ENCODE measurements around the gene RHOV.

Gene RHOV

DNA sequence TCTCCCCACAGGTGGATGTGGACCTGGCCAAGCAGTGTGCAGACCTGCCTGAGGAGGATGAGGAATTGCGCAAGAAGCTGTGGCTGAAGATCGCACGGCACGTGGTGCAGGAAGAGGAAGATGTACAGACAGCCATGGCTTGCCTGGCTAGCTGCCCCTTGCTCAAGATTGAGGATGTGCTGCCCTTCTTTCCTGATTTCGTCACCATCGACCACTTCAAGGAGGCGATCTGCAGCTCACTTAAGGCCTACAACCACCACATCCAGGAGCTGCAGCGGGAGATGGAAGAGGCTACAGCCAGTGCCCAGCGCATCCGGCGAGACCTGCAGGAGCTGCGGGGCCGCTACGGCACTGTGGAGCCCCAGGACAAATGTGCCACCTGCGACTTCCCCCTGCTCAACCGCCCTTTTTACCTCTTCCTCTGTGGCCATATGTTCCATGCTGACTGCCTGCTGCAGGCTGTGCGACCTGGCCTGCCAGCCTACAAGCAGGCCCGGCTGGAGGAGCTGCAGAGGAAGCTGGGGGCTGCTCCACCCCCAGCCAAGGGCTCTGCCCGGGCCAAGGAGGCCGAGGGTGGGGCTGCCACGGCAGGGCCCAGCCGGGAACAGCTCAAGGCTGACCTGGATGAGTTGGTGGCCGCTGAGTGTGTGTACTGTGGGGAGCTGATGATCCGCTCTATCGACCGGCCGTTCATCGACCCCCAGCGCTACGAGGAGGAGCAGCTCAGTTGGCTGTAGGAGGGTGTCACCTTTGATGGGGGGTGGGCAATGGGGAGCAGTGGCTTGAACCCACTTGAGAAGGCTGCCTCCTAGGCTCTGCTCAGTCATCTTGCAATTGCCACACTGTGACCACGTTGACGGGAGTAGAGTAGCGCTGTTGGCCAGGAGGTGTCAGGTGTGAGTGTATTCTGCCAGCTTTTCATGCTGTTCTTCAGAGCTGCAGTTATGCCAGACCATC lies 28.8 kb upstream of the RHOV start:
- DNase-seq = no peak

DNA sequence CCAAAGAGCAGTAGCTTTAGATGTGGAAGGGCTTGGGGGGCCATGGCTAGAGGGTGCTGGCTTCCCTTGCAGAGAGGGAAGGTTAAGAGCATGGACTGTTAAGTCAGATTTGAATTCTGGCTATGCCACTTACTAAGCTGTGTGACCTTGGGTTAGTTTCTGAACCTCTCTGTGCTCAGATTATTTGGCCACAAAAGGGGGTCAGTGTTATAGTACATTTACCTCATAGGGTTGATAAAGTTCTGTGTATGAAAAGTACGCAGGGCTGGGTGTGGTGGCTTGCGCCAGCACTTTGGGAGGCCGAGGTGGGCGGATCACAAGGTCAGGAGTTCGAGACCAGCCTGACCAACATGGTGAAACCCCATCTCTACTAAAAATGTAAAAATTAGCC lies 27.0 kb upstream of the RHOV start:
- DNase-seq = no peak

DNA sequence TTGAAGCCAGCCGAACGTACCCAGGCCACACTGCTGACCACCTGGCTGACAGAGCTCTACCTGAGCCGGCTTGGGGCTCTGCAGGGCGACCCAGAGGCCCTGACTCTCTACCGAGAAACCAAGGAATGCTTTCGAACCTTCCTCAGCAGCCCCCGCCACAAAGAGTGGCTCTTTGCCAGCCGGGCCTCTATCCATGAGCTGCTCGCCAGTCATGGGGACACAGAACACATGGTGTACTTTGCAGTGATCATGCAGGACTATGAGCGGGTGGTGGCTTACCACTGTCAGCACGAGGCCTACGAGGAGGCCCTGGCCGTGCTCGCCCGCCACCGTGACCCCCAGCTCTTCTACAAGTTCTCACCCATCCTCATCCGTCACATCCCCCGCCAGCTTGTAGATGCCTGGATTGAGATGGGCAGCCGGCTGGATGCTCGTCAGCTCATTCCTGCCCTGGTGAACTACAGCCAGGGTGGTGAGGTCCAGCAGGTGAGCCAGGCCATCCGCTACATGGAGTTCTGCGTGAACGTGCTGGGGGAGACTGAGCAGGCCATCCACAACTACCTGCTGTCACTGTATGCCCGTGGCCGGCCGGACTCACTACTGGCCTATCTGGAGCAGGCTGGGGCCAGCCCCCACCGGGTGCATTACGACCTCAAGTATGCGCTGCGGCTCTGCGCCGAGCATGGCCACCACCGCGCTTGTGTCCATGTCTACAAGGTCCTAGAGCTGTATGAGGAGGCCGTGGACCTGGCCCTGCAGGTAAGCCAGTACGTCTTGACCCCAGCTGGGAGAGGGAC lies 26.4 kb upstream of the RHOV start:
- DNase-seq = no peak

DNA sequence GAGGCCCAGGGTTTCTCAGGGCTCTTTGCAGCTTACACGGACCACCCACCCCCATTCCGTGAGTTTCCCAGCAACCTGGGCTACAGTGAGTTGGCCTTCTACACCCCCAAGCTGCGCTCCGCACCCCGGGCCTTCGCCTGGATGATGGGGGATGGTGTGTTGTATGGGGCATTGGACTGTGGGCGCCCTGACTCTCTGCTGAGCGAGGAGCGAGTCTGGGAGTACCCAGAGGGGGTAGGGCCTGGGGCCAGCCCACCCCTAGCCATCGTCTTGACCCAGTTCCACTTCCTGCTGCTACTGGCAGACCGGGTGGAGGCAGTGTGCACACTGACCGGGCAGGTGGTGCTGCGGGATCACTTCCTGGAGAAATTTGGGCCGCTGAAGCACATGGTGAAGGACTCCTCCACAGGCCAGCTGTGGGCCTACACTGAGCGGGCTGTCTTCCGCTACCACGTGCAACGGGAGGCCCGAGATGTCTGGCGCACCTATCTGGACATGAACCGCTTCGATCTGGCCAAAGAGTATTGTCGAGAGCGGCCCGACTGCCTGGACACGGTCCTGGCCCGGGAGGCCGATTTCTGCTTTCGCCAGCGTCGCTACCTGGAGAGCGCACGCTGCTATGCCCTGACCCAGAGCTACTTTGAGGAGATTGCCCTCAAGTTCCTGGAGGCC lies 25.6 kb upstream of the RHOV start:
- no peak for DNase-seq

DNA sequence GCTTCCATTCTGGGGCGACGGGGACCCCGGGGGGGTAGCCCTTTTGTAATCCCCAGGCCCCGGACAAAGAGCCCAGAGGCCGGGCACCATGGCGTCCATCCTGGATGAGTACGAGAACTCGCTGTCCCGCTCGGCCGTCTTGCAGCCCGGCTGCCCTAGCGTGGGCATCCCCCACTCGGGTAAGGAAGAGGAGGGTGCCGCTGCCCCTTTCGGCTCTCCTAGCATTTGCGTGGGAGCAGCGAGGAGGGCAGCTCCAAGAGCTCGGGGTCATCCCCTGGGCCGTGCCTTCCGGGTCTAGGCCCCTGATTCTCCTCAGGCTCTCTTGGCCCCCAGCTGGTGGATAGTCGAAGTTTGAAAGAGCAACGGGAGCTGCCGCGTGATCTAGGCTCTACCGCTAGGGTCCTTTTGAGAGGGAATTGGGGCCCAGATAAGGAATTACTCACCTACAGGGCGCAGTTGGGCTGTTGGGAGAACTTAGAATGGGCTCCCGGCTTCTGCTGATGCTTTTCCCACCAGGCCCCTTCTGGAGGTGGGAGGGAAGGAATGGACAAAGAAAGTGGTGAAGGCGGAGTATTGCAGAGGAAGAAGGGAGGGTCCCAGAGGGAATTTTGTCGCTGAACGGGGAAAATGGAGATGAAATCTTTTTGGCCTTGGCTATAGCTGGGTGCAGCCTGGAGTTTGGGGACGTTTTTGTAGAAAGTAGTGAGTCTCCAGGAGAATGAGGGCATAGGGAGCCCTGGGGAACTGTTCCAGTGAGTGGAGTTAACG lies 20.8 kb upstream of the RHOV start:
- DNase-seq = peak; percentile 14

DNA sequence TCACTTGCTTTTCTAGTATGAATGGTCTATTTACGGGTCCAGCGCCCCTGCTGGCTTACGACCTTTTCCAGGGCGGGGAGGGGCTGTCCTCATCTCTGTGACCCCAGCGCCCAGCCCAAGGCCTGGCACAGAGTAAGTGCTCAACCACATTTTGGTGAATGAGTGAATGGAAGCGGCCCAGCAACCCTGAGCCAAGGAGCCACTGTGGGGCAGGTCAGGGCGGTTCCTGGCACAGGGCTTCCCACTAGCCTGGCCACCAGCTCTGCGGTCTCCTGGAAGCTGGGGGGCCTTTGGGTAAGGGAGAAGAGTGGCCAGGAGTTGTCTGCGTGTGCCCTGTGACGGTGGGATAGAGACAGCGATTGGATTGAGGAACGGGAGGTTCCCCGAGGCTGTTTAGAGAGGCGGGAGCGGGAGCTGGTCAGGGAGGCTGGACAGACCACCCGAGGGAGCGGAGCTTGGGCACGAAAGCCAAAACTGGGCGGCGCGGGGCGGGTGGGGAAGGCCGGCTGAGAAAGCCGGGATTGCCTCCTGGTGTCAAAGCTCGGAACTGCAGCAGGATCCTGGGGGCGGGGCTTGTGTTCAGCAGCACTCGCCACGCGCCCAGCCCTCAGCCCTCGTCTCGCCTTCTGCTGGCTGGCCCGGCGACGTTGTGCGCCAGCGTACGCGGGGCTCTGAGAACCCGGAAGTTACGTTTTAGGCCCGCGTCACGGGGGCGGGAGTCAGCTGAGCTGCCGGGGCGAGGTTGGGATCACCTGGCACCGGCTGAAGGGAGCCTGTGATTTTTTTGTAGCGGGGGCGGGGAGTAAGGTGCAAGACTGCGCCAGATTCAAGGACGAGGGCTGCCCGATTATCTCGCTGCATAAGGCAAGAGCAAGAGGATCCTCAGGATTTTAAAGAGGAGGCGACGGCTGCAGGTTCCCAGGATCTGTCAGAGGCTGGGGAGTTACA lies 20.0 kb upstream of the RHOV start, which contains the start of gene VPS18:
VPS18 (plus strand) TSS at position 718 of the 948 bp plus-strand sequence. CDS start 319 bp downstream, outside the sequence.
- peak; percentile 92 for DNase-seq

DNA sequence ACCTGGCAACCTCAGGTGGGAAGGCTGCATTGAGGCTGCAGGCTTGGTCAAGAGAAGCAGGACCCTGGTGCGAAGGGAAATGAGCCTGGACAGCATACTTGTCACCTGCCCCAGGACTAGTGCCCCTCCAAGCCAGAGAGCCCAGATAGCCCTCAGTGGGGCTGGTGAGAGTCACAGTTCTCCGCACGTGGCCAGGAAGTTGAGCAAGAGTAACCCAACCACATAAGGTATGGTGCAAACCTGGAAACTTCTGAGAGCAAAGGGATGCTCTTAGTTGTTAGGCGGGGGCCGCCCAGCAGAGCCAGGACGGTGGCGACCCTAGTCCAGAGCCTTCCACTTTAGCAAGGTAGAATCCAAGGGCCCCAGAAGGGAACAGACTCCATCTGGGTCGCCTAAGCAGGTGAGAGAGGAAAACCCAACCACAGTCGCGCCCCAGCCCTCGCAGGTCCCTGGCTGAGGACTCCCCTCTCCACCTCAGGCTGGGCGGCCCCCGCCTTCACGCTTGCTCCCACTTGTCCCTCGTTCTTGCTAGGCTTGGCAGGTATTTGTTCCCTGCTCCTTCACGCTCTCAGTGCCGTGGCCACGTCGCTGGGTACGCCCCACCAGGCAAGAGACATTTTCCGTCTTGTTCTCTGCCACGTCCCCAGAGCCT lies 19.1 kb upstream of the RHOV start:
- DNase-seq = no peak

DNA sequence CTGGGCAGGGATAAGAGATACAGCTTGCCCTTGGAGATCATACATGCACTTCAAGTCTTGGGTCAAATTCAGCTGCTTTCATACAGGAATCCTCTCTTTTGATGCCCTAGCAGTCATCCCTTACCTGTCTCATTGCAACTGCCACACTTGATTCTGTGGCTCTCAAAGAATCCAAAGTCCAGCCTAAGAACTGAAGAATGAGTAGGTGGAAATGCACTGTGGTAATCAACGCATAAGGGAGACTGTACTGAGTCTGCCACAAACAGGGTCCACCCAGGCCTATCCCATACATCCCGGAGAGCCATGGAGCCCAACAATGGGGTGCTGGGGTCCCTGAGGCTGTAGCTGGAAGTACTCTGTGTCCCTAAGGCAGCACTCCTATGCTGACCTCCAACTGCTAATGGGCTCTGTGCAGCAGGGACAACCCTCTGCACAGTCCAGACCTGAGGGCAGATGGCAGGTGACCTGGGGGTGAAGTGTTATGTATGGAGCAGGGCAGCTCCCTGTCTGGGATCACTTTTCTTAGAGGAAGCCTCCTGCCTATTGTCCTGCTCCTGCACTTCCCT lies 18.5 kb upstream of the RHOV start:
- no peak for DNase-seq

DNA sequence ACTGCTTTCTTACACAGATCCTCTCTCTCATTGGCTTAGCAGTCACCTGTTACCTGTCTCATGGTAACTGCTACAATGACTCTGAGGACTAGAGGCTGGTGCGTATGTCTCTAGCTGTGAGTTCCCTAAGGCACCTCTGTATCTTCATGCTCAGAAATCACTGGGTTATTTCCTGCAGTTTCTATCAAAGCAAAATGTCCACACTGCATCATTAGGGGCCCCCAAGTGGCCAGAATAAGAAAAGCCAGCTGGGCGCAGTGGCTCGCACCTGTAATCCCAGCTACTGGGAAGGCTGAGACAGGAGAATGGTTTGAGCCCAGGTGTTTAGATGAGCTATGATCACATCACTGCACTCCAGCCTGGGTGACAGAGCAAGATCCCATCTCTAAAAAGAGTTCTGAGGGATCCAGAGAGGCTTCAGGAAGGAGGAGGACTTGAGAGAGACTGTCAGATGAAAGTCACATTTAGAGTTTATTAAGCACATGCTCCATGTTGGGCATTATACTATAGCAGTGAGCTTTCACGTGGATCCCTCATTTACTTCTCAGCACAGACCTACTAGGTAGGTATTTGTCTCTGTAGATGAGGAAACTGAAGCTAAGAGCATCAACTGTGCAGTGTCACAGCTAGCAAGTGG lies 17.9 kb upstream of the RHOV start:
- peak; percentile 42 for DNase-seq

DNA sequence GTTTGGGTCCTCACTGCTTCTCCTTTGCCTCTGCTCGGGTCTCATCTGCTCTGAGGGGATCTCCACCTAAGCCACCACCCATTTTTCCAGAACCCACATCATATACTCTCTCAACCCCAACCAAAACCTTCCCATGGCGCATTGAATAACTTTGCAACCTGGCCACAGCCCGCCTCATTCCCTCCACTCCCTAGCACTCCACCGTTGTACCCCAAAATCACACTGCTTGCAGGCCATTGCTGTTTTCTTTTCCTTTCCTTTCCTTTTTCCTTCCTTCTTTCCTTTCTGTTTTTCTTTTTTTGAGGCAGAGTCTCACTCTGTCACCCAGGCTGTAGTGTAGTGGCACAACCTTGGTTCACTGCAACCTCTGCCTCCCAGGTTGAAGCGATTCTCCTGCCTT lies 17.1 kb upstream of the RHOV start:
- no peak for DNase-seq

DNA sequence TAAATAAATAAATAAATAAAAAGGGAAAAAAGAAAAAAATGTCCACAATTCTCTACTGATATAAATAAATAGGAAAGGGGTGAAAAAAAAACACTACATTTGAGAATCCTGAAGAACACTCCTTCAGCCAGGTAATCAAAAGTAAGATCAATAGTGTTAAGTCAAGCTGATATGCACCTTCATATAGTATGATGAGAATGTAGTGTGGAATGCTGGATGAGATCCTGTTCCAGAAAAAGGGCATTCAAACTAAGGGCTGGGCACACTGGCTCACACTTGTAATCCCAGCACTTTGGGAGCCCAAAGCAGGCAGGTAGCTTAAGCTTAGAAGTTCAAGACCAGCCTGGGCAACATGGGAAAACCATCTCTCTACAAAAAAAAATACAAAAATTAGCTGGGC lies 15.1 kb upstream of the RHOV start:
- DNase-seq = no peak

DNA sequence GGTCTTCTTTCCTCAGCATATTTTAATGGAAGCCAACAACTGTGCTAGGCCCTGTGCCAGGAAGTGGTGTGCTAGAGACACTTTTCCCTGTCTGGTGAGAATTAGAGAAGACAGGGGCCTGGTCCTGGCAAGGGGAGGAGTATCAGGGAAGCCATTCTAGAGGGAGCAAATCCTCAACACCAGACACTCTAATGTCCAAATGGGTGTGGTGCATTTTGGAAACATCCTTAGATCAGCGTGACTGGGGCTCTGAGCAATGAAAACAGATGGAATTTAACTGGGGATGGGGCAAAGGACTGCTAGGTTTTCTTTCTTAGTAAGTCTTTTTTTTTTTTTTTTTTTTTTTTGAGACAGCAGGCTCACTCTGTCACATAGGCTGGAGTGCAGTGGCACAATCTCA lies 12.6 kb upstream of the RHOV start:
- no peak for DNase-seq

DNA sequence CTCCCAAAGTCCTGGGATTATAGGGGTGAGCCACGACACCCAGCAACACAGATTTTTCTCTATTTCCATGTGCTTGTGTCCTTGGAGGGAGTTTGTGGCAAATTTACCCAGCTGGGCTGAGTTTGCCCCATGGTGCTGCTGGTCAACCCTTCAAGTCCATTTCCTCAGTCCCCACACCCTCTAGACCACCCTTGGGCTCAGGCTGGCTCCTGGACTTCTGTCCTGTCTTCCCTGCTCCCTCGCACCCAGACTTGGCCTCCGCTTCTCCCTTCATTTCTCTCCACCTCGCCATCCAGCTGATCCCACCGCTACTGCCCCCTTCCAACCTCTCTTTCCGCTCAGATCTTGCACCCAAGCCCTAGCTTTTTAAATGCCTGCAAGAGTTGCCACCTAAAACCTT lies 7.3 kb upstream of the RHOV start:
- DNase-seq = no peak

DNA sequence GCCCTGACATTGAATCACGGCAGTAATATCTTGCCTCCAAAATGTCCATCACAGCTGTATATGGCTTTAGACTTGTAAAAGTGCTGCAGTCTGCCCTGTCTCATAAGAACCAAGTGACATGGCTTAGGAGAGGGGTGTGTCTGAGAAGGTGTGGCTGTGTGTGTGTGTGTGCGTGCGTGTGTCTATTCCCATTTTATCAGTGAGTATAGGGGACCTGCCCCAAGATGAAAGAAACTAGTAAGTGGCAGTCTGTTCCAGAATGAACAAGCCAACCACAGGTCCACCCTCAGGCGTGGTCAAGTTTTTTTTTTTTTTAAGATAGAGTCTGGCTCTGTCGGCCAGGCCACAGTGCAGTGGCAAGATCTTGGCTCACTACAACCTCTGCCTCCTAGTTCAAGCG lies 5.6 kb upstream of the RHOV start:
- DNase-seq = no peak

DNA sequence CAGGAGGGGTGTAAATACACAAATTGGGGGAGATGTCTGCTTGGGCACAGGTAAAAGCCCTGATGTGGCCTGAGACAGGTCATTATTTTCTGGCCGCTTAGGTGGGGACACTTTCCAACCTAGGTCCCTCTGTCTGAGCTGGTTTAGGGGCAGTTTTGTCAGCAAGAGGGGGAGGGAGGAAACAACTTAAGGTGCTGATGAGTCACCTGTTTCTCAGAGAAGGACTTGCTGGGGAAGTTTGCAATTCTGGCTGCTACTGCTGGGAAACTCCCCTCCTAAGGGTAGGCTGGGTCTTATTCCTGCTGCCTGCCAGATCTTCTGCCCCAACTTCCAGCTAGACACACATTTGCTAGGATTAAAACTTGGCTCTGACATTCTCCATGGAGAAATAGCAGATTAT lies 4.8 kb upstream of the RHOV start:
- no peak for DNase-seq

DNA sequence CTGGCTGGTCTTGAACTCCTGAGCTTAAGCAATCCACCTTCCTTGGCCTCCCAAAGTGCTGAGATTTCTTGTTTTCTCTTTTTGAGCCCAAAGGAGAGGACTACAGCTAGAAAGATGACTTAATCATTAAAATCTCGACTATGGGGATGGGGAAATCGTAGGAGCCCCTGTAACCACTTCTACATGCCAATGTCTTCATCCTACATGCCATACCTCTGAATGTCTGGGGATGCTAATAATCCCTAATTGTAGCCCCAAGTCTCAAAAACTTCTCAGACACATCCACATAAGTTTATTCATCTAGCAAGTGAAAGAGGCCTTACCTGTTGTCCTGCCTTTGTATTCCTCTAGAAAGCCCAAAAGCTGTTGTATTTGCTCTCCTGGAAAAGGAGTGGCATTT lies 3.7 kb upstream of the RHOV start:
- DNase-seq = no peak

DNA sequence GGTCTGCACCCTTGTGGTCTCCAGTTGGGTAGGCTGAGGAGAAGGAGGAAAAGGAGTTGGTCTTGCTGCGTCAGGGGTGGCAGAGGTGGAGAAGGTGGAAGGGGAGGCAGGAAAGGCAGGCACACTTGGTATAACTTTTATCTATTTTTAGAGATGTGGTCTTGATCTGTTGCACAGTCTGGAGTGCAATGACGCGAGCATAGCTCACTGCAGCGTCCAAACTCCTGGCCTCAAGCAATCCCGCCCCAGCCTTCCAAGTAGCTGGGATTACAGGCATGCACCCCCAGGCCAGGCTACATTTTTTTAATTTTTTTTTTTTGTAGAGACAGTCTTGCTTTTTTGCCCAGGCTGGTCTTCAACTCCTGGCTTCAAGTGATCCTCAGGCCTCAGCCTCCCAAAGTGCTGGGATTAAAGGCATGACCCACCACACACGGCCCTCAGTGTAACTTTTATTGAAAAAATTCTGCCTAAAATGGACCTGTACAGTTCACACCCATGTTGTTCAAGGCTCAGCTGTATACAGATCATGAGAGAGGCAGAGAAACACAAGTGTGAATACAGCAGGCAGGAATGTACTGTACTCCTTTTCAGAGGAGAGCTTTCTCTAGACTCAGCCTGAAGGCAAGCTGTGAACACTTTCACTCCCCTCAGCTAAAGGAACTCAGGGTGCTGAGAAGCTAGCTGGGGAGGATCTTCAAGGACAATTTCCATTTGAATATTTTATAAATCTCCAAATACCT lies 2.1 kb upstream of the RHOV start:
- no peak for DNase-seq

DNA sequence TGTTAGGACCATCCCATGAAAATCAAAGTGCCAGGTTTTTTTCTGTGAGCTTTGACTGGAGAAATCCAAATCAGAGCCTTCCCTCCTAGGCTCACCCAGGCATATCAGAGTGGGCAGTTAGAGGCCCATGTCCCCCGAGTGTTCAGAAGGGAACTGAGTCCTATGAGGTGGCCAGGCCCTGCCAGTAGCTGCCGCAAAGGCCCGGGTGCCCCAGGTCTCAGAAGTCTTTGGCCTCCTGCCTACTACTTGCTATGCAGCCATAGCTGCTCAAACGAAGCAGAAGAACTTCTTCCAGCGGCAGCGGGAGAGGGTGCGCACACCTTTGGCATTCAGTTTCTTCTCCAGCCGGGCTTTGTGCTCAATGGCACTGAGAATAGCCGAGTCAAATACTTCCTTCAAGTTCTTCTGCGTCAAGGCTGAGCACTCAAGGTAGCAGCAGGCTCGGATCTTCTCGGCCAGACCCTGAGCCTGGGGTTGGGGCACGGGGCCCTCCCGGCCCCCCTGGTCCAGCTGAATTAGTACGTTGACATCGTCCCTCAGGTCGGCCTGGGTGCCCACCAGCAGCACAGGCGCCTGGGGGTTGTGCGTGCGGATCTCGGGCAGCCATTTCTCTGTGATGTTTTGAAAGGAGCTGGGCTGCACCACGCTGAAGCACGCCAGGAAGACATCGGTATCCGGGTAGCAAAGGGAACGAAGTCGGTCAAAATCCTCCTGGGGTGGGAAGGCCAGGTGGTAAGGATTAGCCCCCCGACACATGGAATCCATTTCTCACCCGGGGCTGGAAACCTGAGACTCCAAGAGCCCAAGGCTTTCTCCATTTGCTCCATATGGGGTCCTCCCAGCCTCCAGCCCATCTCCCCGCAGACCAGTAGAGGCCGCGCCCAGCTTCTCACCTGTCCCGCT lies 992 bp downstream of the RHOV start:
- DNase-seq = no peak

Measured in NCI-H2227 treated with DMSO at 0.1 percent for 48 hours (cell line).